GM03348 (cell line): ENCODE data around the gene ADM2.

ENCODE experiments used
- DNase-seq: peaks from one replicate; pipeline ENCODE4 v3.0.0; 2012; ENCODE audit warnings: low spot score

Gene ADM2

DNA sequence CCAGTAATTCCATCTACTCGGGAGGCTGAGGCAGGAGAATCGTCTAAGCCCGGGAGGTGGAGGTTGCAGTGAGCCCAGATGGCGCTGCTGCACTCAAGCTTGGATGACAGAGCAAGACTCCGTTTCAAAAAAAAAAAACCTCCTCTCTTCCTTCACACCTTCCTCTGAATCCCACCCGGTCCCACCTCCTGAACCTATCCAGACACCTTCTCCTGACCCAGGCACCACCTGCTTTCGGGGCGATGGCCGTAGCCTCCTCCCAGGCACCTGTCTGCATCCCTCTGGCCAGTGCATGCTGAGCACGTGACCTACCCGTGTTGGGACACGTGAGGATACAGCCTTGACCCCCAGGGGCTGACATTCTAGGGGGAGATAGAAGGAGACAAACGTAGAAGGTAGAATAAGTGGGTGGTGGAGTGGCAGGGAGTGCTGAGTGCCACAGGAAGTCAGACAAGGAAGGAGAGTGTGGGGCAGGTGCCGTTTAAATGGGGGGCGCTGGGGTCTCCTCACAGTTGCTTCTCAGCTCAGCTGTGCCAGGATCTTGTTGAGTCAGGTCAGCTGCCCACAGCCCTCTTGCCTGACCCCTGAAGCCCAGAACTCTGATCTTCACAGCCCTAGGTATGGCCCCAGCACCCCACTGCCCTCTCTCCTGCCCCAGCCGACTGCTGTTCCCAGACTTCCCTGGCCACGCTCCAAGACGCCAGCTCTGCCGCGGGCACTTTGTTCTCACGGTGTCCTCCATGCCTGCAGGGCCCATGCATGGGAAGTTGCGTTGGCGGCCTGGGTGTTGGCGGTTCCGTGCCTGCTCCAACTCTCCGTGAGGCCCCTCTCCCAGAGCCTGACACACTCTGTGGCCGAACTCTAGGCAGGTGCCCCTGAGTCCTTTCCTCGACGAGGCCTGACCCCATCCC lies 4.1 kb downstream of the ADM2 start:
- no peak for DNase-seq

DNA sequence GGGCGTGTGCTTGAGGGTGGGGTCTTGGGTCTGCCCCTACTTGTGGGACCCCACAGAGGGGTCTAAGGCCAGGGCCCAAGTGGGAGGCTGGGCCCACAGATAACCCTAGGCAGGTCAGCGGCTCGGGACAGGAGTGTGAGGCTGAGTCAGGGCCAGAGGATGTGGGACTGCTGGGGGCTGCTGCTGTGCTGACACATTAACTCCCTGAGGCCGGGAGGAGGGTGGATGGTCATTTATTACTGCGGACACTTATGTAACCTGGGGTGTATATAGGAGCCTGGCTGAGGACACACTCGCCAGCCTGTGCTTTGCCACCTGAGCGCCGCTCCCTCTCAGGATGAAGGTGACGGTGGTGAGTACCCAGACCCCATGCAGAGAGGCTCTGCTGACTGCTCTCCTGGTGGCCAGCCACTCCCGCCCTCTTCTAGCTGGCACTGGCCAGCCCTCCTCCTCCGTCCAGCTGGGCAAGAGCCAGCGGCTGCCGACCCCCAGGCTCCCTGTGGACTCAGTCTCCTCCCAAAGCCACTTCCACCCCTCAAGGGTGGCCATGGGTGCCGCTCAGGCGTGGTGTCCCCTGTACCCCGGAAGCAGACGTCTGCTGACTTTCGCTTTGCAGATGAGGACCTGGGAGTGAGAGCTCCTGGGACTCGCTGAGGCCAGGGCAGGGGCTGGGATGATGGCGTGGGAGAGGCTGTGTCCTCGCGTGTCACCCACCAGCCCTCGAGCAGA lies 5.4 kb downstream of the ADM2 start, which contains the start of gene MIOX:
MIOX (plus strand) TSS at position 299 of the 729 bp plus-strand sequence; CDS start at position 338, 39 bp downstream.
- no peak for DNase-seq

DNA sequence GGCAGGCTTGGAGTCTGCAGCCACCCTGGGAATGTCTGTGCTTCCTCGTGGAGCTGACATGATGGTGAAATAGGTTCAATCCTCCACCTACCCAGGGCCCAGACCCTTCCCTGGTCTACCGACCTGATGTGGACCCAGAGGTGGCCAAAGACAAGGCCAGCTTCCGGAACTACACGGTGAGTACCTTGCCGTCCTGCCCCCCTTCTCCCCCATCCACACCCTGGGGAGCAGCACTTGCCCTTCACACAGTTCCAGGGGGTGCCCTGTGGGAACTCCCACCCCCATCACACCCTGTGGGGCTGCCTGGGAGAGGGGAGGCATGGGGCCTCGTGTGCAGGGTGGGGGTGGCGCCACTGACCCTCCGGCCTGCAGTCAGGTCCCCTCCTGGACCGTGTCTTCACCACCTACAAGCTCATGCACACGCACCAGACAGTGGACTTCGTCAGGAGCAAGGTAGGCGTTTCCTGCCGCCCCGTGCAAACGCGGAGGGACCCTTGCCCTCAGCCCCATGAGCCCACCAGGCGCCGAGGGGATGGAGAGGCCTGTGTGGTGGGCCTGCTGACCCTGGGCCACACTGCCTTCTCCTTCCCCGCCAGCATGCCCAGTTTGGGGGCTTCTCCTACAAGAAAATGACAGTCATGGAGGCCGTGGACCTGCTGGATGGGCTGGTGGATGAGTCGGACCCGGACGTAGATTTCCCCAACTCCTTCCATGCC lies 6.1 kb downstream of the ADM2 start:
- DNase-seq, result no peak

DNA sequence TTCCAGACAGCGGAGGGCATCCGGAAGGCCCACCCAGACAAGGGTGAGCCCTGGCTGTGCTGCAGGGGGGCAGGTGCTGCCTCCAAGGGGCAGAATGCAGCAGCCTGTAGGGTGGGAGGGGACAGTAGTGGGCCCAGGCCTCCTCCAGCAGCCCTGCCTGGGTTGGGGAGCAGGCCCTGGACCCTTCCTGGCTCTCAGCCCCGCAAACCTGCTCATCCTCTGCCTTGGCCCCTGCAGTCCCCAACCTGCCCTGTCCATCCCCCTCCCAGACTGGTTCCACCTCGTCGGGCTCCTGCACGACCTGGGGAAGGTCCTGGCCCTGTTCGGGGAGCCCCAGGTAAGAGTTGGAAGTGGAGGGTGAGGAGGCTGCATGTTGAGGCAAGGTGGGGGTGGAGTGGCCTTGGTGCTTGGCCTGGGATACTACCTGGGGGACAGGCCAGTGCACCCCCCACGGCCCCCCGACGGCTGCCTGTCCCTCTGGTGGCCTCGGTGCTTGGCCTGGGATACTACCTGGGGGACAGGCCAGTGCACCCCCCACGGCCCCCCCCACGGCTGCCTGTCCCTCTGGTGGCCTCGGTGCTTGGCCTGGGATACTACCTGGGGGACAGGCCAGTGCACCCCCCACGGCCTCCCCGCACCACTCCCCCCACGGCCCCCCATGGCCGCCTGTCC lies 6.8 kb downstream of the ADM2 start:
- DNase-seq, result no peak

DNA sequence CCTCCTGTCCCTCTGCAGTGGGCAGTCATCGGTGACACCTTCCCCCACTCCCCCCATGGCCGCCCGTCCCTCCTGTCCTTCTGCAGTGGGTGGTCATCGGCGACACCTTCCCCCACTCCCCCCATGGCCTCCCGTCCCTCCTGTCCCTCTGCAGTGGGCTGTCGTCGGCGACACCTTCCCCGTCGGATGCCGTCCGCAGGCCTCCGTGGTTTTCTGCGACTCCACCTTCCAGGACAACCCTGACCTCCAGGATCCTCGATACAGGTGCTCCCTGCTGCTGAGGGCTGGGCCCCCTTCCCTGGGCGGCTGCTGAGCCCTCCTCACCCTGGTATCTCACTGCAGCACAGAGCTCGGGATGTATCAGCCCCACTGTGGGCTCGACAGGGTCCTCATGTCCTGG lies 7.5 kb downstream of the ADM2 start:
- no peak for DNase-seq

DNA sequence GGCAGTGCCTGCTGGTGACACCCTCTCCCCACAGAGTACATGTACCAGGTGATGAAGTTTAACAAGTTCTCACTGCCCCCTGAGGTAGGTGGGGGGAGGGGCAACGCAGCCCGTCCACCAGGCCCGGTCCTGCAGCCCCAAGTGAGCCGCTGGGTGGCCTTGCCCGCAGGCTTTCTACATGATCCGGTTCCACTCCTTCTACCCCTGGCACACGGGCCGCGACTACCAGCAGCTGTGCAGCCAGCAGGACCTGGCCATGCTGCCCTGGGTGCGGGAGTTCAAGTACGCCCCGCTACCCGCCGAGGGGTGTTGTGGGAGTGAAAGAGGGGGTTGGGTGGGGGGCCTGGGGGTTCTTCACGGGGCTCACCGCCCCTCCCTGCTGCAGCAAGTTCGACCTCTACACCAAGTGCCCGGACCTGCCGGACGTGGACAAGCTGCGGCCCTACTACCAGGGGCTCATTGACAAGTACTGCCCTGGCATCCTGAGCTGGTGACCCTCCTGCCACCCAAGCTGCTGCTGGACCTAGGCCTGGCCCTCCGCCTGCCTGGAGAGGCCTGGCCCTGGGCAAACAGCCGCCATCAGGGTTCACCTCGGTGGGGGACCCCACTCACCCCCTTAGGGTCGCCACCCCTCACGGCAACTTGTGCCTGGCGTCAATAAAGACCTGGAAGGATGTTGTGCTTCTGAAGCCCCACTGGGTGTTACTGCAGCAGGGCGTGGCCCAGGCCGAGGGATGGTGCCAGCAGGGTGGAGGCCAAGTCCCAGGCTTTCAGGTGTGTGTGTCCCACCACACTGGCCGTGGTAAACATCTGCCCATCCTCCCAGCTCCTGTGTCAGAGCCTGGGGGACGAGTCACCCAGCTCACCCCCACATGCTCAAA lies 8.3 kb downstream of the ADM2 start:
- DNase-seq, result no peak

DNA sequence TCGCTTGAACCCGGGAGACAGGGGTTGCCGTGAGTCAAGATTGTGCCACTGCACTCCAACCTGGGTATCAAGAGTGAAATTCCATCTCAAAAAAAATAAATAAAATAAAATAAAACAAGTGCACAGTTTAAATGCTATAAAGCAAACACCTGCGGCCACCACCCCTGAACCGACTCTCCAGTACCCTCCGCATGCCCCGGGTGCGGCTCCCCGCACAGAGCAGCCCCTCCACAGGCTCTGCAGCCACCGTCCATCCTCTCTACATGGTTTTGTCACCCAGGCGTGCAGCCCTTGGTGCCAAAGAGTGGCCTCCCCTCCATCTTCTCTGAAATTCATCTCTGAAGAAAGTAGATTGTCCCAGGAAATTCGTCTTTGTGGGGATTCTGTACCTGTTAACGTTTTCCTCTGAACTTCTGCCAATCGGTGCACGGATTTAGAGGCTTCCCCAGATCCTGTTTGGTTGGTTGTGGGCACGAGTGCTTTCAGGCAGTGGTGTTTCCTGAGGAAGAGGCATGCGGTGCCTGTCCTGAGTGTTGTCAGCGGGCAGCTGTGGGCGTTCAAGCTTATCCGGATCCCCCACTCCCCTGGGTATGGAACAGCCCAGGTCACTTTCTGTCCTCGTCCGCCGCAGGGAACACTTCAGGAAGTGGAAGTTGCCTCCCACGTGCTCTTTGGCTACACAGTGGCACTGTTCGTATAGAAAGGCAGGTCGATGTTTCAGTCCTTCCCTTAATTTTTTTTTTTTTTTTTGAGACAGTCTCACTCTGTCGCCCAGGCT lies 9.4 kb downstream of the ADM2 start:
- no peak for DNase-seq

DNA sequence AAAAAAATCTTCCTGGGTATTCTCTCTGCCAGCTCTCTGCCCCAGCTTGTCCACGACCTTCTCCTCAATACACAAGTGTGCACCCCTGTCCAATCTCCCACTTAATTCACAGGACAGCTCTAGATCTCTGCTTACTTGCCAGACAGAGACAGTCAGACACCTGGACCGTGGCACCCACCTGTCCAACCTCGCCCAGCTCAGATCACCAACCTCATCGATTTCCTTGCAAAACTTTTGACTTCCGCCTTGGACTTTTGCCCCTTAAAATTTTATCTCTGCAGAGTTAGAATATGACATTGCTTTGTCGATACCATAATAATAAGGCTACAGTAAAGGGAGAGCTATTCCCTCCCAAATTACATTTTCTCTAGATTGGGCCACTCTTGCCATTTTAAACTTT lies 15.8 kb downstream of the ADM2 start:
- DNase-seq, result no peak

DNA sequence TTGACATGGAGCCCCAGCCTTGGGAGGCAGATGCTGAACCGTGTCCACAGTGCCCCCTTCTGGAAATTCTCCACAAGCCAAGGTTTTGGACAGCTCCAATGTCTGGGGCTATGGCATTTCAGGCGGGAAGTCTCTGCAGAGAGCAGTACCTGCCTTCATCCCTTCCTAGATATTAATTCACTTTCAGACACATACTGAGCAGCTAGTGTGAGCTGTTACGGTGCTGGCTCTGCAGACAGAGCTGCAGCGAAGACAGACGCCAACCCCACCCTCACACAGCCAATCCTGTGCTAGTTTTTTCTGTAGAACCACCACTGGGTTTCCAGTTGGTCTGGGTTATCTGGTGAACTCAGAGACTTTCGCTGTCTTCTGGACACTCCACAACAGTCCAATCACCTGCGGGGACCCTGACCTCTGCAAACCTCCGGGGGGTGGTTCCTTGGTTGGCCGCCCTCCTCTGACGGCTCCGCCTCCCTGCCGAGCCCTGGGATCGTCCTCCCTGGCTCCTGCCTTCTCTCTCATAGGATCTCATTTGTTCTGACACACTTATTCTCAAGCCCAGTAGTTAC lies 17.1 kb downstream of the ADM2 start:
- DNase-seq, result peak; percentile 72

DNA sequence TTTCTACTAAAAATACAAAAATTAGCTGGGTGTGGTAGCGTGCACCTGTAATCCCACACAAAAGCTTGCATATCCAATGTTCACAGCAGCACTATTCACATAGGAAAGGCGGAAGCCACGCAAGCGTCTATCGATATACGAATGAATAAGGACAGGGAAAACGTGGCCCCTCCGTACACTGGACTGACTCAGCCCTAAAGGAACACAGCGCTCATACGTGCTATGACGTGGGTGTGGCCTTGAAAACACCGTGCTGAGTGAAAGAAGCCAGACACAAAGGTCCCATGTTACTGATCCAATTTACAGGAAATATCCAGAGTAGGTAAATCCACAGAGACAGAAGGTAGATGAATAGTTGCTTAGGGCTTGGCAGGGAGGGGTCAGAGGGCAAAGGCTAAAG lies 19.1 kb downstream of the ADM2 start:
- DNase-seq, result no peak

DNA sequence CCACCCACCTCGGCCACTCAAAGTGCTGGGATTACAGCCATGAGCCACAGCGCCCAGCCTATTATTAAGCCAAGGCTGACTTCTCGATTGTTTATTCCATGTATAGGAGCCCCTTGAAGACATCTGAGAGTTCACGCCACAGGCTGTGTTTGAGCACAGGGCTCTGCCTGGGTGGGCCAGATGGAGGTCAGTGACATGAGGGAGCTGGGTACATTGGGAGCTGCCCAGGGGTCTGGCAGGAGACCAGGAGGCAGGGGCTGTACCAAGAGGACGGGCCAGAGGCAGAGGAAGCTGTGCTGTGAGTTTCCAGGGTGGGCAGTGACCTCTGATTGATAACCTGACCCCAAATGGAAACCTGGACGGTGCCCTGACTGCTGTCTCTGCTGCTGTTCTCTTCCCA lies 20.8 kb downstream of the ADM2 start:
- no peak for DNase-seq

DNA sequence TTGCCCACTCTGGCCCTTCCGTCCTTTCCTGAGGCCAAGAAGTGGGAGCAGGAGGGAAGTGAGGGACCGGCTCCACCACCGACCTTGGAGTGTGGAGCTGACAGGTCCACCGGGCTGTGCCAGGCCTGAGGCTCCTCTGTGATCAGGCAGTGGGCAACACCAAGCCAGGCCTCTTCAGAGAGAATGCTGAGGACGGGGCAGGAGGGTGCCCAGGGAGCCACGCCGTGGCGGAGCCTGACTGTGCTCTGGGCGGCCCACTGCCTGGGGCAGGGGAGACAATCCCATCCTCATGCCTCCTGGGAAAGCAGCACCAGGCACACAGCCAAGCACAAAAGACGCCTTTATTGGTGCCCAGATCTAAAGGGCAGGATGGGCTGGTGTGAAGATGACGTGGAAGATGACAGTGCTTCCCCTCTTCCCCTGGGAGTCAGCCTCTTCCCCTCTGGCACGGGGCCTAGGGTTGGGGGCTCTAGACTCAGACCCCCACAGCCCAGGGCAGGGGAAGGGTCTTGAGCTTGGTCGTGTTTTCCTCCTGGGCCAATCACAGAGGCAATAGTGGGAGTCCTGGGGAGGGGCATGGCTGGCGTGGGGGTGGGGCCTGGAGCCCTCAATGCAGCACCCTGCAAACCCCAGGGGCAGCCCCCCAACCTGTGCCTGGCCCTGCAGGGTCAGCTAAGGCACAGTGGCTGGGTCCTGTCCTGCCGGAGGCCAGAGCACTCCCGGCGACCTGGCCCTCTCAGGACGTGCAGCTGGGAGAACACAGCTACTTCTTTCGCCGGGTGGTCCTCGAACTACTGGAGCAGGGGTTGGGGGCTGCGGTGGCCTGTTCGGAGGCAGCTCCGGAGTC lies 21.5 kb downstream of the ADM2 start:
- DNase-seq, result no peak

DNA sequence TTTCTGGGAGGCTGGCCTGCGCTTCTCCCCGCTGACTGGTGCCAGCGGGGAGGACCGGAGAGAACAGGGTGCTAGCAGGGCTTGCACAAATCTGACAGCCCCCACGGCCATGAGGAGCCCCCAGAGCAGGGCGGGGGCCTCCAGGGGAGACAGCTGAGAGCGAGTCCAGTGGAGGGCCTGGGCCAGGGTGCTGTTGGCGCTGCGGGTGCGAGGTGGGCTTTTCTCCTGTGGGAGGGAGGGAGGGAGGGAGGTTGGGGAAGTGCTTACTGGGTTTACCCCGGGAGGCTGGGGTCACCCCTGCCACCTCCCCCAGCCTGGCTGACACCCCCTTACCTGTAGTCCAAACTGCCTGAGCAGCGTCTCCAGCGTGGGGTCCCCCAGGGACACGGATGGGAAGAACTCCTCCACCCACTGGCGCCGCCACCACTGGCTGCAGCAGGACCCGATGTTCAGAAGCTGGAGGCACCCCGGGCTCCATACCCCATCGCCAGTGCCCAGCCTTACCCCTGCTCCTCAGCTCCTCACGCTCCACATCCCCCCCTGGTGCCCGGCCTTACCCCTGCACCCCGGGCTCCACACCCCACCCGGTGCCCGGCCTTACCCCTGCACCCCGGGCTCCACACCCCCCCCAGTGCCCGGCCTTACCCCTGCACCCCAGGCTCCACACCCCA lies 22.3 kb downstream of the ADM2 start:
- no peak for DNase-seq

DNA sequence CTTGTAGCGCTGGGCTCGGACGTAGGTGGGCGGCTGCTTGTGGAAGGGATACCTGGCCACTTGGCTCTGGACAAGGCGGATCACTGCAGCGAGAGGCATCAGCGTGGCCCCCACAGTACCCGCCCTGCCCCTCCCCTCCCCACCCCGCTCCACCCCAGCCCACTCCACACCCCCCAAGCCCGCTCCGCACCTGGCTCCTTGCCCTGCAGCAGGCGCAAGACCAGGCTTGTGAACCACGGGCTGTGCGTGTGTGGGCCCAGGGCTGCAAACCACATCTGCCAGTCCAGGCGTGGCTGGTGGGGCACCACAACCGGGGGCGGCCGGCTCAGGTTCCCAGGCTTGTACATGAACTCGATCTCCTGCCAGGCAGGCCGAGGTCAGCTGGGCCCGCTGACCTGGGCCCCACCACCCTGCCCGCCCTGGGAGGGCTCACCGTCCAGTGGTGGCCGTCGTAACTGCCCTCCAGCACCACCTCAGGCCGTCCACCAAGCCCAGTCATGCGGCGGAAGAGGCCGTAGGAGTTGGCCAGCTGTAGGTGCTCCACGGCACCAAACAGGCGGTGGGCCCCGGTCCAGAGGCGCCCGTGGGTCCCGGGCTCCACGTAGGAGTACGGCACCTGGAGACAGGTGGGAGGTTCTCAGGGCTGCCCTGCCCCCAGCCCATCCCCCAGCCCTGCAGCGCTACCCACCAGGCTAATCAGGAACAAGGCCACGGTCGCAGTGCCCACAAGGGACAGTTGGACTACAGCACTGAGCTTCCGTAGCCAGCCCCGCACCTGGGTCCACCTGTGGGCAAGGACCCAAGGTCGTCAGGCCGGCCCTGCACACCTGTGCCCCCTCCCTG lies 23.2 kb downstream of the ADM2 start:
- no peak for DNase-seq

DNA sequence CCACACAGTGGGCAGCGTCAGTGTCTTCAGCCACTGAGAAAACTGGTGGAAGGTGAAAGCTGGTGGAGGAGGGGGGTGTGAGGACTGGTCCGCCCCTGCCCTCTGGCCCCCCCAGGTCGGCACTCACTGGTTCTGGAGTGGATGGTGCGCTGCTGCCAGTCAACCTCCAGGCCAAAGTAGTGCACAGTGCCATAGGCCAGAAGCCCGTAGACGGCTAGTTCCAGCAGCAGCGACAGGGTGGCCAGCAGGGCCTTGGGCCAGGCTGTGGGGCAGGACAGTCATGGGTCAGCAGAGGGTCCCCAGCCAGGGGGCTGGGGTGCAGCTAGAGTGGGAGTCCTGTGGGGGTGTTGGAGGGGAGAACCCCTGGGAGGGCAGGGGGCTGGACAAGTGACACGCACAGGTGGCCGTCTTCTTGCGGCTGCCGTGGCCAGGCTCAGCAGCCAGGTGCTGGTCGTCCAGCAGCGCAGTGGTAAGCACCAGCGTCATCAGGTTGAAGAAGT lies 24.0 kb downstream of the ADM2 start:
- DNase-seq, result no peak

DNA sequence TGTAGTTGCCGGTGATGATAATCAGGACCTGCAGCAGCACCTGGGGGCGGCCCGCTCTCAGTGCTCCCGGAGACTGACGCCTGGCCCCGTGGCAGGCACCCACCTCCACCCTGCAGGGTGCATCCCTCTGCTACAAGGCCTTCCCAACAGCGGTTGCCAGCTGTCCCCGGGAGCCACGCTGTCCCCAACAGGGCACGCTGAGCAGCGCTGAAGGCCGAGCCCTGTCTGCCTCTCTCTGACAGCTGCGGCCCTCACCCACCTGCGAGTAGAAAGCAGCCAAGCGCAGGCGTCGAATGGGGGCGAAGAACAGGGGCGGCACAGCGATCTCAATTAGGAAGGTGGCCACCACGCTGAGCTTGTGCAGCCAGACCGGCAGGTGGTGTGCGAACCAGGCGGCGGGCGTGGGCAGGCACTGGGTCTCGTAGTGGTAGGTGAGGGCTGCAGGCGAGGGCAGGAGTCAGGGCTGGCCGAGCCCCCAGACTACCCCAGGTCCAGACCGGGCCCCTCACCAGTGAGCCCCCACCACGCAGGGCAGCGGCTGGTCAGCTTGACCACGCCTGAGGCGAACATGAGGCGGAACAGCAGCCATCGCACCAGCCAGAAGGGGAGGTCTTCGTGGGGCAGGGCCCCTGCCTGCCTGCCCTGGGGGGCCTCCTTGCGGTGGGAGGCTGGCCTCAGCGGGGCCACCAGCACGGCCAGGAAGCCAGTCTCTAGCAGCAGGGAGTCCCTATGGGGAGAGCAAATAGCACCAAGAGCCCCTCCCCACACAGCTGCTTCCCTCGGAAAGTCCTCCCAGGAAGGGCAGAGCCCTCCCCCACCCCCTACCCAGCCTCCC lies 24.6 kb downstream of the ADM2 start:
- no peak for DNase-seq
